Activated T-helper 1 cell treated with anti-CD3 and anti-CD28 coated beads, Interleukin-12 subunit alpha, Interleukin-12 subunit beta, Interleukin-2, Interleukin-4 antibody, amounts not matched to agents 30 ng/mL and 10 ng/mL and 1 ng/mL, durations not matched to agents 14 hours and 24 hours and 36 hours (primary cell): ENCODE results near the gene GNG8. TPM values are rescaled to one million over a fixed set of nuclear protein-coding genes. Genes with fewer than 3 reads are reported as not detected.
A peak's percentile ranks its signal among the peaks of the same experiment; 100 is the strongest.

Source experiments
- DNase-seq: peaks from one replicate; pipeline ENCODE4 v3.0.0; 2021; ENCODE audit warnings: low spot score
- H3K27ac Mint-ChIP-seq: one replicate; pipeline ENCODE4 v1.8.0; 2021; ENCODE audit warnings: mild to moderate bottlenecking, mixed read lengths
- H3K27me3 Mint-ChIP-seq: one replicate; pipeline ENCODE4 v1.8.0; 2022; ENCODE audit warnings: mild to moderate bottlenecking, moderate library complexity, mixed read lengths; ENCODE audit not compliant: insufficient read depth
- H3K36me3 Mint-ChIP-seq: one replicate; pipeline ENCODE4 v1.8.0; 2021; ENCODE audit warnings: low read depth, mixed read lengths
- H3K4me1 Mint-ChIP-seq: one replicate; pipeline ENCODE4 v1.8.0; 2021; ENCODE audit warnings: low read depth, mixed read lengths
- H3K4me3 Mint-ChIP-seq: one replicate; pipeline ENCODE4 v1.8.0; 2021; ENCODE audit warnings: mild to moderate bottlenecking, moderate library complexity, mixed read lengths
- H3K9me3 Mint-ChIP-seq: one replicate; pipeline ENCODE4 v1.8.0; 2021; ENCODE audit warnings: mixed read lengths
- intact Hi-C: fragments of 100-400 bp; cut with micrococcal nuclease; formaldehyde crosslinking; loops from one replicate; pipeline ENCODE4 v1.15.1; 2024
- total RNA-seq: library from RNA; stranded (reverse); gene quantifications from 2 replicates; pipeline ENCODE4 v1.2.3, GENCODE V29; 2022

The GNG8 gene
- total RNA-seq, 1 donor from 2014 or later = 18.6 TPM

GRCh38 chr19:46610413-46610775, 25.6 kb downstream of the GNG8 start:
- Mint-ChIP-seq H3K9me3 (no peaks in the 10 kb centered on the region), H3K27me3 (no peaks in the 10 kb centered on the region), H3K27ac (no peak overlapping the region), H3K4me1 (peaks cover 58% of the 10 kb centered on the region), H3K4me3 (no peak overlapping the region), H3K36me3 (peaks cover 52% of the 10 kb centered on the region)
- no peak for DNase-seq
- intact Hi-C loops = no loop called here

- Mint-ChIP-seq H3K9me3 (no peaks in the 10 kb centered on the region), H3K4me1 (peaks cover 58% of the 10 kb centered on the region), H3K4me3 (no peak overlapping the region), H3K27me3 (no peaks in the 10 kb centered on the region), H3K36me3 (peaks cover 52% of the 10 kb centered on the region), H3K27ac (peak overlapping the region; percentile 46)
- no peak for DNase-seq
- intact Hi-C loops = no loop called here
Measured at GRCh38 chr19:46609511-46610412, 26.2 kb downstream of the GNG8 start.

- H3K9me3 Mint-ChIP-seq = no peaks in the 10 kb centered on the region
Measured at GRCh38 chr19:46608581-46609345, 27.2 kb downstream of the GNG8 start.

GRCh38 chr19:46608178-46608577, 27.8 kb downstream of the GNG8 start:
- no peak for DNase-seq
- Mint-ChIP-seq H3K4me3 (no peak overlapping the region), H3K27ac (no peak overlapping the region), H3K4me1 (peaks cover 55% of the 10 kb centered on the region), H3K36me3 (peaks cover 52% of the 10 kb centered on the region), H3K9me3 (no peaks in the 10 kb centered on the region), H3K27me3 (no peaks in the 10 kb centered on the region)
- intact Hi-C loops = no loop called here

More at GRCh38 chr19:46608581-46609345, 27.2 kb downstream of the GNG8 start:
- no peak for DNase-seq
- no peak overlapping the region for H3K4me3 Mint-ChIP-seq
- H3K27ac Mint-ChIP-seq = peak overlapping the region; percentile 46
- no peaks in the 10 kb centered on the region for H3K27me3 Mint-ChIP-seq
- intact Hi-C loops = no loop called here
- H3K4me1 Mint-ChIP-seq = peaks cover 51% of the 10 kb centered on the region
- peaks cover 46% of the 10 kb centered on the region for H3K36me3 Mint-ChIP-seq

DNA sequence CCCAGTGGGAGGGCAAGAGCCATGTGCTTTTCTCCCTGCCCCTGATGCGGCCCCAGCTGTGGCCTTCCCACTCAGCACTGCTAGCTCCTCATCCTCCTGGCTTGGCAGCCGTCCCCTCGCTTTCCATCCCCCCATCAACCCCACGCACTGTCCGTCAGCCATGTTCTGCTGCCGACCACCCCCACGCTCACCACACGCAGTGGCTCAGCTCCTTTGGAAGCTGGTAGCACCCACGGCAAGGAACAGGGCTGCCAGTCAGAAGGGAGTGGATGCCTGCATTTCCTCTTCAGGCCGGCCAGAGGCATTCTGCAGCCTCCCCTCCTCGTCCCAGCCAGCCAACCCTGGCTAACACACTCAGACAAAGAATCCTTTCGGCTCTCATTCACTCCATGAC, 28.6 kb downstream of the GNG8 start:
- H3K36me3 Mint-ChIP-seq = peaks cover 58% of the 10 kb centered on the region
- DNase-seq = no peak

DNA sequence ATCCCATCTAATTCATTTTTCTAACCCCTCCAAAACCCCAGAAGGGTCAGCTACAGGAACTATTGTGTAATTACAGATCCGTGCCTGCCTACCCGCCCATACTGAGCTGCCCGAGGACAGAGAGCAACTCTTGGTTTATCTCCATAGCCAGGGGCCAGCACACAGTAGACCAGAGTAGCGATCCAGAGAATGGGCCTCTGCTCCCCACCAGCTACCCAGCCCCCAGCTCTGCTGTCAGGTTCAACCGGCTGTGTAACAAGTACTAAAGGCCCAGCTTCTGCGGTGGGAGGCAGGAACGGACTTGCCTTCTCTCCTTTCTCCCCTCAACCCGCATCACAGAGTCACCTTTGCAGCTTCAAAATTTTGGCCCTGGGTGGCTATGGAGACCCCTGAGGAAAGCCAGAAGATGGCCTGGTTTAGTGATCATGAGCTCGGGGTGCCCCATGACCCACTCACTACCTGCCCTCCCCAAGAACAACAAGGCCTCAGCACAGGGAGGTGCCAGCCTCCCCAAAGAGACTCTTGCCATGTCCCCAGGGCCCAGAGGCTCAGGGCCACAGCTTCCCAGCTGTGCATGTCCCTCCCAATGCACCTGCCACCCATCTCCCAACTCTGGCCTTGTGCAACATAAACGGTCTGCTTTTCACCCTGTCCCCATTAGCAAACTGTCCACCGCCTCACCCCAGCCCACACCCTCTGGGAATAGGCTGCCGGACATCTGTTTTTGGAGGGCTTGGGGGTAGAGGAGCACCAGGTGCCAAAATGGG, 29.1 kb downstream of the GNG8 start:
- no peaks in the 10 kb centered on the region for H3K27me3 Mint-ChIP-seq
- no peak for DNase-seq
- peaks cover 51% of the 10 kb centered on the region for H3K4me1 Mint-ChIP-seq
- no peaks in the 10 kb centered on the region for H3K9me3 Mint-ChIP-seq
- intact Hi-C loops = no loop called here
- H3K27ac Mint-ChIP-seq = no peak overlapping the region
- H3K4me3 Mint-ChIP-seq = no peak overlapping the region
- peaks cover 64% of the 10 kb centered on the region for H3K36me3 Mint-ChIP-seq

More for the DNA sequence above, 28.6 kb downstream of the GNG8 start:
- intact Hi-C loops = no loop called here
- no peaks in the 10 kb centered on the region for H3K9me3 Mint-ChIP-seq
- H3K27me3 Mint-ChIP-seq = no peaks in the 10 kb centered on the region
- no peak overlapping the region for H3K27ac Mint-ChIP-seq
- H3K4me1 Mint-ChIP-seq = peaks cover 53% of the 10 kb centered on the region
- H3K4me3 Mint-ChIP-seq = no peak overlapping the region

GRCh38 chr19:46606019-46606418, 30.0 kb downstream of the GNG8 start:
- no peaks in the 10 kb centered on the region for H3K9me3 Mint-ChIP-seq
- peaks cover 42% of the 10 kb centered on the region for H3K4me1 Mint-ChIP-seq
- H3K4me3 Mint-ChIP-seq = peak overlapping the region; percentile 26
- DNase-seq = no peak
- H3K36me3 Mint-ChIP-seq = peaks cover 58% of the 10 kb centered on the region
- no peak overlapping the region for H3K27ac Mint-ChIP-seq
- intact Hi-C loops = no loop called here
- no peaks in the 10 kb centered on the region for H3K27me3 Mint-ChIP-seq

DNA sequence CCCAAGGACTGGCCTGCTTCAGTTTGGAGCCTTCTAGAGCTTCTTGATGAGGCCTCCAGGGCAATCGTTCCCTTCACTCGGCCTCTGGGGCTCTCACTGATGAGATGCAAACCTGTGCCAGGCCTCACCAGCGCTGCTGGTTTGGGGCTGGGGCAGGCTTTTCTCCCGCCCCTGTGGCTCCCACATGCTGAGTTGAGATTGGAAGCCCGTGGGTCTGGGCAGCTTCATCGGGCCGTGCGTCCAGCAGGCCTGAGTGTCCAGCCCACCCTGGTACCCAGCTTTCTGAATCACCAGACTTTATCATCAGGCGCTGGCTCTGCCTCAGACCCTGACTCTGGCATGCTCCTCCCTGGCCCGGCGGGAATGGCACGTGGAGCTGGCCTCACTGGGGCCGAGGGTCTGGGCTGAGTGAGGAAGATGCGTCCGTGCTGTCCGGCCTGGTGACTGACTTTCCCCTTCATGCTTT, 30.6 kb downstream of the GNG8 start:
- intact Hi-C loops = no loop called here
- Mint-ChIP-seq H3K27me3 (no peaks in the 10 kb centered on the region), H3K36me3 (peaks cover 51% of the 10 kb centered on the region), H3K9me3 (no peaks in the 10 kb centered on the region), H3K27ac (no peak overlapping the region), H3K4me1 (peaks cover 36% of the 10 kb centered on the region), H3K4me3 (peak overlapping the region; percentile 26)
- DNase-seq = no peak

DNA sequence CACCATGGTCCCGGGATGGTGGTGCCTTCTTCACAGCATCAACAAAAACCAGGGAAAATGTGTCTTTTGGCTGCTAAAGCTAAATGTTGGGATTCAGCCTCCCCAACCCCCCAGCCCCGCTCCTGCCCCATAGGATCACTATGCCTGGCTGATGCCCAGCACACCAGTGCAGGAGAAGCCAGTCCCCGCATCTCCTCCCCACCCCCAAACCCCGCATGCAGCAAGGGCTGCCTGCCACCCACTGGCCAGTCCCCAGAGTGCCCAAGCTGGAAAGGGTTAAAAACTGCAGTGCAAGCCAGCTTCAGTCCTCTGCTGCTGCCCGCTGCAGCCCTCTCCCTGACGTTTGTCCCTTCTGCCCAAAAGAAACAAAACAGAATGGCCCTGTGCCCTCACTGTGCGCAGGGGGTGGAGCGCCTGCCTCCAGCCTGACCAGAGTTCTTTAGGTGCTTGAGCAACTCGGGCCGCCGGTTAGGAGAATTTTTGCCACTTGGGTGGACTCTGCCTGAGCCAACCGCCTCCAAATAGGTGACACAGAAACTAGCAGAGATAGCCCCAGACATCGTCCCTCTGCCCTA, 31.1 kb downstream of the GNG8 start:
- intact Hi-C loops = loop anchor here (5.0 kb wide), 1 partner anchor 182 kb away; the partner anchor contains the start of gene SLC1A5
- no peak overlapping the region for H3K27ac Mint-ChIP-seq
- H3K36me3 Mint-ChIP-seq = peaks cover 47% of the 10 kb centered on the region
- H3K27me3 Mint-ChIP-seq = peaks cover under 1% of the 10 kb centered on the region
- no peak overlapping the region for H3K4me3 Mint-ChIP-seq
- H3K9me3 Mint-ChIP-seq = peaks cover 5% of the 10 kb centered on the region
- H3K4me1 Mint-ChIP-seq = peaks cover 35% of the 10 kb centered on the region
- no peak for DNase-seq

DNA sequence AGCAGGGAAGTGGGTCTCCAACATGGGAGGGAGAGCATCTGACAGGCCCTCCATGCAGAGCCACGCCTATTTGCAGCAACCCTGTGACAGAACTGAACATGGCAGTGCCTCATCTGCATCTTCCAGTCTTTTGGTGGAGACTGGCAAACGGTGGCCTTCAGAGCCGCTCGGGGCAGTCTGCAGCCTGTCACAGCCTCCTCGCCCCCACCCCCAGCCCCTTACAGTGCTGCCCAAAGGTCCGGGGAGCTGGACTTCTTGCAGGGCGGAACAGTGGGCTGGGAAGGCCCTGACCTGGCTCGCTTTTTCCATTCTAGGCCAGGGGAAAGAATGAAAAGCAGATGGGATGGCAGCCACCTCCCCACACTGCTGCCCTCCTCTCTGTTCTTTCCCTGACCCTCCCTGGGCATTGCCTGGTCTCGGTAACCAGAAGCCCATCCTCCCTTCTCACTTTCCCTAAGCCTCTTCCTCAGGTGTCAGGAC, 32.2 kb downstream of the GNG8 start:
- Mint-ChIP-seq H3K9me3 (peaks cover 12% of the 10 kb centered on the region), H3K27me3 (peaks cover 3% of the 10 kb centered on the region), H3K36me3 (peaks cover 39% of the 10 kb centered on the region), H3K27ac (peak overlapping the region; percentile 98), H3K4me3 (peak overlapping the region; percentile 100), H3K4me1 (peaks cover 29% of the 10 kb centered on the region)
- no peak for DNase-seq
- intact Hi-C loops = loop anchor here (1.0 to 5.0 kb wide), 4 partner anchors 8 to 184 kb away; partner anchors contain the start of gene SLC1A5

GRCh38 chr19:46603195-46603637, 32.8 kb downstream of the GNG8 start:
- intact Hi-C loops = loop anchor here (1.0 to 5.0 kb wide), 4 partner anchors 8 to 184 kb away; partner anchors contain the start of gene SLC1A5
- Mint-ChIP-seq H3K4me1 (peaks cover 29% of the 10 kb centered on the region), H3K36me3 (peaks cover 37% of the 10 kb centered on the region), H3K27me3 (peaks cover 3% of the 10 kb centered on the region), H3K27ac (peak overlapping the region; percentile 98), H3K4me3 (peak overlapping the region; percentile 100), H3K9me3 (peaks cover 17% of the 10 kb centered on the region)
- DNase-seq = no peak
